GM23338 (cell line): ENCODE measurements around the gene SUGP1.

ENCODE experiments used
- CREB1 ChIP-seq: fragments of 250-450 bp; sonication (Bioruptor Pico); IDR thresholded peaks from 2 replicates; pipeline ENCODE4 v1.5.0; 2020; ENCODE audit warnings: low read depth, mild to moderate bottlenecking, moderate library complexity
- EZH2 ChIP-seq: fragments of 200-600 bp; sonication (generic); IDR thresholded peaks from one replicate; pipeline ENCODE4 v1.8.0; 2017; ENCODE audit warnings: antibody characterized with exemption, mild to moderate bottlenecking, low read depth; ENCODE audit not compliant: unreplicated experiment
- NANOG ChIP-seq: IDR thresholded peaks from 2 replicates; pipeline ENCODE4 v1.6.1; 2016; ENCODE audit warnings: antibody characterized with exemption, borderline replicate concordance
- POLR2AphosphoS5 ChIP-seq: IDR thresholded peaks from 2 replicates; pipeline ENCODE4 v1.6.1; 2016; ENCODE audit warnings: antibody characterized with exemption, low read depth
- REST ChIP-seq: IDR thresholded peaks from one replicate; pipeline ENCODE4 v1.6.1; 2018; ENCODE audit warnings: antibody characterized with exemption; ENCODE audit not compliant: unreplicated experiment
- TF ChIP-seq, protein P1 (sequence below), 2 experiments: fragments of 200-600 bp in 1 of 2; sonication (generic) in 1 of 2; conservative IDR thresholded peaks; 2 replicates each; pipeline versions ENCODE4 v1.5.1 to v1.6.1; 2016 to 2017; ENCODE audit warnings: antibody characterized with exemption in 2 of 2, low read depth in 2 of 2, mild to moderate bottlenecking in 2 of 2, moderate library complexity in 1 of 2
- TF ChIP-seq, protein P2 (sequence below): IDR thresholded peaks from 2 replicates; pipeline ENCODE4 v1.6.1; 2016; ENCODE audit warnings: antibody characterized with exemption

- TF ChIP-seq, protein P1, sequence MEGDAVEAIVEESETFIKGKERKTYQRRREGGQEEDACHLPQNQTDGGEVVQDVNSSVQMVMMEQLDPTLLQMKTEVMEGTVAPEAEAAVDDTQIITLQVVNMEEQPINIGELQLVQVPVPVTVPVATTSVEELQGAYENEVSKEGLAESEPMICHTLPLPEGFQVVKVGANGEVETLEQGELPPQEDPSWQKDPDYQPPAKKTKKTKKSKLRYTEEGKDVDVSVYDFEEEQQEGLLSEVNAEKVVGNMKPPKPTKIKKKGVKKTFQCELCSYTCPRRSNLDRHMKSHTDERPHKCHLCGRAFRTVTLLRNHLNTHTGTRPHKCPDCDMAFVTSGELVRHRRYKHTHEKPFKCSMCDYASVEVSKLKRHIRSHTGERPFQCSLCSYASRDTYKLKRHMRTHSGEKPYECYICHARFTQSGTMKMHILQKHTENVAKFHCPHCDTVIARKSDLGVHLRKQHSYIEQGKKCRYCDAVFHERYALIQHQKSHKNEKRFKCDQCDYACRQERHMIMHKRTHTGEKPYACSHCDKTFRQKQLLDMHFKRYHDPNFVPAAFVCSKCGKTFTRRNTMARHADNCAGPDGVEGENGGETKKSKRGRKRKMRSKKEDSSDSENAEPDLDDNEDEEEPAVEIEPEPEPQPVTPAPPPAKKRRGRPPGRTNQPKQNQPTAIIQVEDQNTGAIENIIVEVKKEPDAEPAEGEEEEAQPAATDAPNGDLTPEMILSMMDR (conservative IDR thresholded peaks at IDR 0.05; ENCODE audit: low read depth in 2 of 2) = no peak
- TF ChIP-seq EZH2 (no peak), CREB1 (no peak), NANOG (no peak), REST (no peak), POLR2AphosphoS5 (no peak)
- TF ChIP-seq, protein P2, sequence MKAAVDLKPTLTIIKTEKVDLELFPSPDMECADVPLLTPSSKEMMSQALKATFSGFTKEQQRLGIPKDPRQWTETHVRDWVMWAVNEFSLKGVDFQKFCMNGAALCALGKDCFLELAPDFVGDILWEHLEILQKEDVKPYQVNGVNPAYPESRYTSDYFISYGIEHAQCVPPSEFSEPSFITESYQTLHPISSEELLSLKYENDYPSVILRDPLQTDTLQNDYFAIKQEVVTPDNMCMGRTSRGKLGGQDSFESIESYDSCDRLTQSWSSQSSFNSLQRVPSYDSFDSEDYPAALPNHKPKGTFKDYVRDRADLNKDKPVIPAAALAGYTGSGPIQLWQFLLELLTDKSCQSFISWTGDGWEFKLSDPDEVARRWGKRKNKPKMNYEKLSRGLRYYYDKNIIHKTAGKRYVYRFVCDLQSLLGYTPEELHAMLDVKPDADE = no peak
Observed at GRCh38 chr19:19230999-19231398, 89.3 kb downstream of the SUGP1 start.
